Nasal cavity respiratory epithelium epithelial cell of viscerocranial mucosa (primary cell): ENCODE results near the gene FST. TPM values are rescaled to one million over a fixed set of nuclear protein-coding genes. Genes with fewer than 3 reads are reported as not detected.

Experiments used
- total RNA-seq: library from RNA; depleted of rRNA; stranded (reverse); fragments of >200 nt; gene quantifications from 2 replicates; pipeline ENCODE4 v1.2.3, GENCODE V29; 2014

FST gene
- total RNA-seq = 50.5 and 215 TPM in 2 replicates

GRCh38 chr5:53480416-53481158 lies at the start of gene FST:
Gene FST, plus strand, starts transcription at chr5:53480629. Its CDS starts 163 bp downstream, at chr5:53480792.

Other genes starting within 250 kb of the FST start
- gene NDUFS4, start 80.0 kb downstream of the FST start, total RNA-seq = 94.2 and 128 TPM in 2 replicates